ENCODE measurements around the gene PELI1. TPM values are rescaled to one million over a fixed set of nuclear protein-coding genes. Genes with fewer than 3 reads are reported as not detected.

Gene PELI1
- total and polyA plus RNA-seq, 2 donors (not counting 3 experiments of a cell fraction or from before 2014, with no cell fraction given): 14.2 to 30.9 TPM

DNA sequence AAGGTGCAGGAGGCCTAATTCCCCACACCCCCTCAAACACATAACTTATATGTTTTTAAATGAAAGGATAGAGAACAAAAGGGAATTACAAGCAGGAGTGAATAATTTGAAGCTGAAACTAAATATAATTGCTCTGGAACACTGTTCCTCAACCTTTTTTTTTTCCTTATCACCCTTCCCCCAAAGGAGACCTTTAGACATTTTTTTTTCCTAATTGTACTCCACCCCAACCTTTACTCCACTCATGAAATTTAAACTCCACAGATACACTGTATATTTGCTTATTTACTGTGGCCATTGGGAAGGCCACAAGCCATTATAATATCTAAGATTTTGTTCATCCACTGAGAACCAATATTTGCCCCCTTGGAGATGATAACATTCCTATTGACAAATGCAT, 45.4 kb upstream of the PELI1 start:
- Histone ChIP-seq H3K4me1 (ENCODE audit: control insufficient read depth, extremely low read depth, insufficient read depth, low read length) (no peaks in the 10 kb centered on the region), H3K9me1 (replicated peaks; ENCODE audit: control insufficient read depth, extremely low read depth, insufficient read depth, low read length) (no peaks in the 10 kb centered on the region), H4K20me1 (replicated peaks; ENCODE audit: control insufficient read depth, extremely low read depth, insufficient read depth, low read length) (no peaks in the 10 kb centered on the region), H3K27me3 (ENCODE audit: control insufficient read depth in 2 of 2, insufficient read depth in 2 of 2, low read length in 2 of 2) (no peaks in the 10 kb centered on the region), H3K4me3 (replicated peaks in 1 of 3; ENCODE audit: insufficient read depth in 1 of 3, low read depth in 1 of 3, low read length in 3 of 3) (no peak overlapping the region), H3K9me3 (replicated peaks; ENCODE audit: control insufficient read depth, insufficient read depth, low read length) (no peaks in the 10 kb centered on the region), H3K4me2 (ENCODE audit: insufficient read depth, low read length) (no peak overlapping the region), H3K36me3 (ENCODE audit: control insufficient read depth in 2 of 2, extremely low read depth in 1 of 2, insufficient read depth in 2 of 2, low read length in 2 of 2) (no peaks in the 10 kb centered on the region), H2AFZ (ENCODE audit: low read depth, low read length) (no peak overlapping the region), H3K79me2 (ENCODE audit: control insufficient read depth, insufficient read depth, low read length) (no peaks in the 10 kb centered on the region), H3K27ac (ENCODE audit: insufficient read depth, low read depth, low read length) (no peak overlapping the region), H3K9ac (replicated peaks; ENCODE audit: extremely low read depth, insufficient read depth, low read length) (no peak overlapping the region)
- TF ChIP-seq, protein P1, sequence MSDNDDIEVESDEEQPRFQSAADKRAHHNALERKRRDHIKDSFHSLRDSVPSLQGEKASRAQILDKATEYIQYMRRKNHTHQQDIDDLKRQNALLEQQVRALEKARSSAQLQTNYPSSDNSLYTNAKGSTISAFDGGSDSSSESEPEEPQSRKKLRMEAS (IDR thresholded peaks at IDR 0.05; ENCODE audit: insufficient read depth, insufficient read length): no peak
- no peak for TF ChIP-seq JUN (IDR thresholded peaks at IDR 0.05; ENCODE audit: borderline replicate concordance, insufficient read depth, insufficient read length, low read depth)
- TF ChIP-seq GATA2 (IDR thresholded peaks at IDR 0.05; ENCODE audit: insufficient read depth, insufficient read length, low read depth, low read length): no peak
- no peak for TF ChIP-seq MYC (IDR thresholded peaks at IDR 0.05; ENCODE audit: low read depth, low read length)
- no peak for TF ChIP-seq FOS (IDR thresholded peaks at IDR 0.05; ENCODE audit: borderline replicate concordance, insufficient read depth, low read length)
- no peak for TF ChIP-seq CTCF (IDR thresholded peaks at IDR 0.05; ENCODE audit: extremely low read depth in 1 of 2, insufficient read depth in 1 of 2, low read depth in 1 of 2, low read length in 2 of 2)
- no peak for TF ChIP-seq POLR2AphosphoS5 (IDR thresholded peaks at IDR 0.05; ENCODE audit: insufficient read depth, low read depth, low read length)
- no peak for TF ChIP-seq EZH2 (IDR thresholded peaks at IDR 0.05; ENCODE audit: borderline replicate concordance, low read depth, low read length, severe bottlenecking)
- CTCF ChIA-PET: no interaction called here
- DNase-seq (ENCODE audit: low read depth, low spot score) (no peak), FAIRE-seq (no peak)
- BruUV-seq (replicated peaks): no TSS peak
- POLR2A ChIA-PET: no interaction called here
- dilution Hi-C loops (cut with MboI; ENCODE audit: extremely low pct_ligation_motif_present, low sequenced_read_pairs): no loop called here
- intact Hi-C loops (cut with micrococcal nuclease): no loop called here
